Calu3 (cell line): ENCODE measurements around the gene CFAP43. TPM values are rescaled to one million over a fixed set of nuclear protein-coding genes. Genes with fewer than 3 reads are reported as not detected.
A peak's percentile ranks its signal among the peaks of the same experiment; 100 is the strongest.

Experiments
- BruUV-seq: library from RNA; stranded (reverse); fragments of 400-500 nt; replicated peaks from 2 replicates; lab custom pipeline; 2021; lab: Mats Ljungman, UMichigan
- CTCF ChIA-PET: fragments of 300-600 bp; sonication (Branson Sonifier 250); formaldehyde crosslinking; loops from one replicate; lab custom pipeline; 2022; ENCODE audit warnings: antibody characterized with exemption; lab: Charles Lee
- DNase-seq: peaks from one replicate; pipeline ENCODE4 v3.0.0; 2022
- H3K27ac Mint-ChIP-seq: one replicate; pipeline ENCODE4 v1.8.0; 2022; ENCODE audit warnings: mixed read lengths; ENCODE audit not compliant: unreplicated experiment
- H3K27me3 Mint-ChIP-seq: one replicate; pipeline ENCODE4 v1.8.0; 2022; ENCODE audit warnings: mixed read lengths; ENCODE audit not compliant: unreplicated experiment
- H3K36me3 Mint-ChIP-seq: one replicate; pipeline ENCODE4 v1.8.0; 2022; ENCODE audit warnings: mild to moderate bottlenecking, moderate library complexity, mixed read lengths; ENCODE audit not compliant: insufficient read depth, unreplicated experiment
- H3K4me1 Mint-ChIP-seq: one replicate; pipeline ENCODE4 v1.8.0; 2022; ENCODE audit warnings: mild to moderate bottlenecking, low read depth, mixed read lengths; ENCODE audit not compliant: unreplicated experiment
- H3K4me3 Mint-ChIP-seq: one replicate; pipeline ENCODE4 v1.8.0; 2022; ENCODE audit warnings: mild to moderate bottlenecking, low read depth, moderate library complexity, mixed read lengths; ENCODE audit not compliant: unreplicated experiment
- H3K9me3 Mint-ChIP-seq: one replicate; pipeline ENCODE4 v1.8.0; 2022; ENCODE audit warnings: low read depth, mixed read lengths; ENCODE audit not compliant: unreplicated experiment
- CTCF ChIP-seq: fragments of 200-600 bp; IDR thresholded peaks from one replicate; pipeline ENCODE4 v1.8.0; 2022; ENCODE audit warnings: antibody characterized with exemption; ENCODE audit not compliant: unreplicated experiment
- intact Hi-C: fragments of 100-400 bp; cut with micrococcal nuclease; formaldehyde crosslinking; loops from one replicate; pipeline ENCODE4 v1.10.0; 2022; ENCODE audit not compliant: unreplicated experiment
- total RNA-seq: library from RNA; stranded (reverse); gene quantifications from 2 replicates; pipeline ENCODE4 v1.2.3, GENCODE V29; 2022

The CFAP43 gene
- total RNA-seq, 1 experiment from 2014 or later = 0.94 TPM

DNA sequence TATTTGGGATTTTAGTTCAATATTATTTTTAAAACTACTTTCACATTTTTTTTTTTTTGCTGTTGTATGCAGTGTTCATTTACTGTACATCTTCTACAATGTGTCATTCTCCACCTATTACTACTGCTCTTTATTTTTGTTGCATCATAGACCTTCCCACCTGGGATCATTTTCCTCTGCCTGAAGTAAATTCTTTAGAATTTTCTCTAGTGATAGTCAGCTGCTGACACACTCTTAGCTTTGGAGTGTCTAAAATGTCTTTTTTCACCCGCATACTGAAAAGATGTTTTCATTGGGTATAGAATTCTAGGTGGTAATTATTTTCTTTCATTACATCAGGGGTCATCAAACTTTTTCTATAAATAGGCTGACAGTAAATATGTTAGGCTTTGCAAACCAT, 30.5 kb downstream of the CFAP43 start:
- DNase-seq = no peak
- intact Hi-C loops = no loop called here
- no peak overlapping the region for H3K27ac Mint-ChIP-seq
- BruUV-seq = no TSS peak
- H3K4me1 Mint-ChIP-seq = peaks cover 8% of the 10 kb centered on the region
- no peaks in the 10 kb centered on the region for H3K27me3 Mint-ChIP-seq
- H3K4me3 Mint-ChIP-seq = no peak overlapping the region
- no peaks in the 10 kb centered on the region for H3K36me3 Mint-ChIP-seq
- no peaks in the 10 kb centered on the region for H3K9me3 Mint-ChIP-seq
- CTCF ChIA-PET = no interaction called here
- TF ChIP-seq CTCF = no peak

- no peak for TF ChIP-seq CTCF
- intact Hi-C loops = loop anchor here (5.0 kb wide), 1 partner anchor 62 kb away; no protein-coding TSS in a partner anchor
- no TSS peak for BruUV-seq
- DNase-seq = no peak
- CTCF ChIA-PET = interaction anchor here (1.5 kb wide), 1 partner anchor 312 kb away, joined by 5 read pairs; no protein-coding TSS in a partner anchor
- Mint-ChIP-seq H3K4me3 (no peak overlapping the region), H3K27me3 (no peaks in the 10 kb centered on the region), H3K27ac (no peak overlapping the region), H3K4me1 (peaks cover 8% of the 10 kb centered on the region), H3K36me3 (no peaks in the 10 kb centered on the region), H3K9me3 (no peaks in the 10 kb centered on the region)
These were observed 32.6 kb downstream of the CFAP43 start for GRCh38 chr10:104199567-104199966.

DNA sequence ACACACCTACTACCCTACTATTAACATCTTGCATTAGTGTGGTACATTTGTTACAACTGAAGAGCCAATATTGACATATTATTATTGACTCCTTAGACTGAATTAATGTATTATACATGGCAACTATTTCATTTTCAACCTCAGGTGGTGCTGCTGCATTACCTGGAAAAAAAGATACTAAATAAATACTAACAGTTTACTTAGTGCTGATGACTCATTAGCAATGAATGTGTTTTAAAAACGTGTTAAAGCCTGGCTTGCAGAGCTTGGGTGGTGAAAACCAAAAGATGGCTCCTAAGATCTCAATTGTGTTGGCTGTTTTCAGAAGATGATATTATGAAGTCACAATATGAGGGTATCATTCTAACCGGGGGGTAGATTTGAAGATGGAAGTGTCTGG, 34.8 kb downstream of the CFAP43 start:
- Mint-ChIP-seq H3K4me3 (no peak overlapping the region), H3K4me1 (peaks cover 4% of the 10 kb centered on the region), H3K27ac (no peak overlapping the region), H3K9me3 (no peaks in the 10 kb centered on the region), H3K36me3 (no peaks in the 10 kb centered on the region), H3K27me3 (no peaks in the 10 kb centered on the region)
- CTCF ChIA-PET = interaction anchor here (0.6 kb wide), 1 partner anchor 77 kb away, joined by 4 read pairs; no protein-coding TSS in a partner anchor
- intact Hi-C loops = loop anchor here (1.0 to 5.0 kb wide), 2 partner anchors 12 to 60 kb away; no protein-coding TSS in a partner anchor
- no TSS peak for BruUV-seq
- peak; percentile 4 for DNase-seq
- no peak for TF ChIP-seq CTCF

DNA sequence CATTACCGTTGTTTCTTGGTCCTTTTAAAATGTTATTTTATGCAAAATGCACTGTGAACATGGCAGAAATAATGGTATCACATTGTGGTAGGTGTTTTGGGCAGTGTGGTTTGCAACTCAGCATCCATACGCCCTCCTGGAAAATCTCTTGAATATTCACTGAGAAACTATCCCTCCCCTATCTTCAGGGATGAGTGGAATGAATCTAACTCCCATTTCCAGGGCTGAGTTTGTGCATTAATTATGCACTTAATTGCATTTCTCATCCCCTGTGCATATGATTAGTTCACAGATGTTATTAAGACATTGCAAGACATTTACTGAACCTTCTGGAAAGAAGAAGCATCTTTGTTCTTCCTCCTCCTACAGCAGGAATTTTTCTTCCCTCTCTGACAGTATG, 36.5 kb downstream of the CFAP43 start:
- H3K36me3 Mint-ChIP-seq = no peaks in the 10 kb centered on the region
- intact Hi-C loops = loop anchor here (5.0 kb wide), 1 partner anchor 58 kb away; no protein-coding TSS in a partner anchor
- no peaks in the 10 kb centered on the region for H3K27me3 Mint-ChIP-seq
- TF ChIP-seq CTCF = no peak
- no peaks in the 10 kb centered on the region for H3K4me1 Mint-ChIP-seq
- BruUV-seq = no TSS peak
- CTCF ChIA-PET = no interaction called here
- no peaks in the 10 kb centered on the region for H3K9me3 Mint-ChIP-seq
- H3K27ac Mint-ChIP-seq = no peak overlapping the region
- H3K4me3 Mint-ChIP-seq = no peak overlapping the region
- no peak for DNase-seq
